ENCODE data around the gene RUNX1.

Gene RUNX1

DNA sequence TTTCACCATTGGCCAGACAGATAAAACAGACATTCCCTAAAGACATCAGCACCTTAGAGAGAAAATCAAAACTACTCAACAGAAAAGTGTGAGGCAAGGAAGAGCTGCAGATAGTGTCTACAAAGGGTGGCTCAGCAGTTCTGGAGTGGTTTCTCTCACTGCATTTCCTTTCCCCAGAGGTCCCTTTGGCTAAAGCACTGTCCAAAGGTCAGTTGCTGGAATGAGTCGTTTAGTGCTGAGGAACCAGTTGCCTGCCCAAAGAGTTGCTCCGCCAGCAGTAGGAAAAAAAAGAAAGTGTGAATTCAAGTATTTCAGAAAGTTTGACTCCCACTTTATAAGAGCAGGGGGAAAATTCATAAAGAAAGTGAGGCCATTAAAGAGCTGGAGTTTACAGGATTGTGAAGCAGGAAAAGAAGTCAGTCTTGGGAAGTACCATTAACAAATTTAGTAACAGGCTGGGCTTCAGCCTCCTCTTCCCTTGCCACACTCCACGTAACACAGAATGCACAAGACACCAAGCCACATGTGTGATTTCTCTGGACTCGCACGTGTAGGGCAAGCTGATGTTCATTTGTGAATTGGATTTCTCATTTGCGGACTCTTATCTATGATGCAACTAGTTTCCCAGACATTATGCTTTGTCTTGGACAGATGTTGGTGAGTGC, 122.2 kb downstream of the RUNX1 start:
- no peak for TF ChIP-seq GATA3 (IDR thresholded peaks at IDR 0.05; ENCODE audit: low read depth, low read length)
- TF ChIP-seq GATA2 (IDR thresholded peaks at IDR 0.05; ENCODE audit: low read depth, low read length), result no peak

DNA sequence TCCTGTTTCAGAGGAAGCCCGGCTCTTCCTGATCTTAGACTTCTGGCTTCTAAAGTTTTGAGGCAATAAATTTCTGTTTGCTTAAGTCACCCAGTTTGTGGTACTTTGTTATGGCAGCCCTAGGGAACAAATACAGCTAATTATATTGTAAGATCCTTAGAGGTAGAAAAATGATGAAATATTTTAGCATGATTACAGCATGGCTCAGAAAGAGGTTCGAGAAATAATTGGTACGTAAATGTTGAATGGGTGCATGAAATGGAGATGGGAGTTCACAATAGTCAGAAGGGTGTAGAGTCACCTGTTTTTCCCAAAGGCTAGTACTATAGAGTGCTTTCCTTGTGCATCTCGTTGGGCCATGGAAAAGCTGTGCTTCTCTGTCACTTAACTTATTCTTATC, 123.5 kb downstream of the RUNX1 start:
- no peak for TF ChIP-seq GATA2 (IDR thresholded peaks at IDR 0.05; ENCODE audit: low read depth, low read length)

DNA sequence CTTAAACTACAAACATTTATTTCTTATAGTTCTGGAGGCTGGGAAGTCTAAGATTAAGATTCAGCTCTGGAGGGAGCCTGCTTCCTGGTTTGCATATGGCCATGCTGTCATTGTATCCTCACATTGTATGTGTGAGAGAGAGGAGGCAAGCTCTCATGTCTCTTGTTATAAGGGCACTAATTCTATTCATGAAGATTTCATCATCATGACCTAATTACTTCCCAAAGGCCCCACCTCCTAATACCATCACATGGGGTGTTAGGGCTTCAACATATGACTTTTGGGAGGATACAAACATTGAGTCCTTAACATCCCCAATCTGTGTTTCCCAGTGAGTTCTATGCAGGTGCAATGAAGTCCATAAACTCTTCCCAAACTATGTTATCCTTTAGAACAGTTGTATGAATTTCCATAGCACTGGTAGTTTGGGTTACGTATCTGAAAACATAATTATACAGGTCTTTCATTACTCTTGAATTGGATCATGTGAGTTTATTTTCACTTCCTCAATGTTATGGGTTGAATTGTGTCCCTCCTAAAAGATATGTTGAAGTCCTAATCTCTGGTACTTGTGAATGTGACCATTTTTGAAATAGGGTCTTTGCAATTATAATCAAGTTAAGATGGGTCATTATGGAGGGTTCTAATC, 124.2 kb downstream of the RUNX1 start:
- no peak for TF ChIP-seq GATA3 (IDR thresholded peaks at IDR 0.05; ENCODE audit: low read depth, low read length)

DNA sequence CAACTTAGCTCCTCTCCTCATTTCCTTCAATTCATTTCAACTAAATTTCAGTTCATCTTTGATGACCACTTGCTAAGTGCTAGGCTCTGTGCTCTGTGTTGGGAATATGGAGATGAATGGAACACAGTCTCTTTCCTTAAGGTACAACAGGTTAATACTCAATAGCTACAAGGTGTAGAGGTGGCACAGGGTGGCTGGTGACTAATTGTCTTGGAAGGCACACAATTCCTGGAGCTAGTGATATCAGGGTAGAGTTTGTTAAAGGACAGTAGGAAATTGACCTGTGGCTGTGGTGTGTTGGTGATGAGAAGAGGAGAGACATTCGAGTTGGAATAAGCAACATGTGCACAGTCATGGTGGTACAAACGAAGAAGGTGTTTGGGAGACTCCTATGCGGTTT, 124.9 kb downstream of the RUNX1 start:
- no peak for TF ChIP-seq GATA3 (IDR thresholded peaks at IDR 0.05; ENCODE audit: low read depth, low read length)
- TF ChIP-seq GATA2 (IDR thresholded peaks at IDR 0.05; ENCODE audit: low read depth, low read length), result no peak

GRCh38 chr21:34923626-34924025, 125.5 kb downstream of the RUNX1 start:
- TF ChIP-seq GATA3 (IDR thresholded peaks at IDR 0.05; ENCODE audit: low read depth, low read length) (no peak), GATA2 (IDR thresholded peaks at IDR 0.05; ENCODE audit: low read depth, low read length) (no peak)

DNA sequence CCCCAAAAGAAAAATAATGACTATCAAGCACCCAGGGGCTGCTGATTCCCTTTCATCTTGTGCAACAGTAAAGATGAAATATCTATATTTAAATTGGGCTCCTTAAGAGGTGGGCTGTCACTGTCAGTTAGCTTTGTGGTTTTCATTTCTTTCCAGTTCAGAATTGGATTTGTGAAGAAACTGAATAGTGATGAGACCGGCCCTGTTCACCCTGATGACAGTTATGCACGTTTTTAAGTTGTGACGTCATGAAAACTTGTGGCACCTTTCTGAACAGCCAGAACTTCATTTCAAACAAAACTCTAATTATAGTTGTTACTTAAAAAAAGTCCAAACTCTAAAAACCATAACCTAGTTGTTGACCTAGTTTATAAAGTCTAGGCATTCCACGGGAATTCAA, 125.9 kb downstream of the RUNX1 start:
- no peak for TF ChIP-seq GATA3 (IDR thresholded peaks at IDR 0.05; ENCODE audit: low read depth, low read length)
- no peak for TF ChIP-seq GATA2 (IDR thresholded peaks at IDR 0.05; ENCODE audit: low read depth, low read length)

DNA sequence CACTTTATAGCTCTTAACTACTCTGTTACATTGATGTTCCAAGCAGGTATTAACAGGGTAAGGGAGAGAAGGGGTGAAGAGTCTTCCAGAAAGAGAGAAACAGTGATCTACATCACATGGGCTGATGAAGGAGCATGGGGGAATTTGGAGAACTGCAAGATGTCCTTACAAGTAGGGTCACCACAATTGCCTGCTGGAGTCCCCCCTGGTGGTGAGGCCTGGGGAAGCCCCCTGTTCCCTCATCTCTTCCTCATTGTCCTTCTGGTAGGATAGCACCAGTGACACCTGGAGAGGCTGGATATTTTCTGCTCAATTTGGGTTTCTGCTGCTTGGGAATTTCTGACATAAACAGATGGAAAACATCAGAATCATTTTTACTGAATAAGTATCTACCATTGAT, 126.6 kb downstream of the RUNX1 start:
- no peak for TF ChIP-seq GATA2 (IDR thresholded peaks at IDR 0.05; ENCODE audit: low read depth, low read length)
- TF ChIP-seq GATA3 (IDR thresholded peaks at IDR 0.05; ENCODE audit: low read depth, low read length), result no peak

- TF ChIP-seq GATA2 (IDR thresholded peaks at IDR 0.05; ENCODE audit: low read depth, low read length) (no peak), GATA3 (IDR thresholded peaks at IDR 0.05; ENCODE audit: low read depth, low read length) (no peak)
Observed at GRCh38 chr21:34921151-34921550, 128.0 kb downstream of the RUNX1 start.

GRCh38 chr21:34919406-34919805, 129.7 kb downstream of the RUNX1 start:
- no peak for TF ChIP-seq GATA2 (IDR thresholded peaks at IDR 0.05; ENCODE audit: low read depth, low read length)
- TF ChIP-seq GATA3 (IDR thresholded peaks at IDR 0.05; ENCODE audit: low read depth, low read length), result no peak

DNA sequence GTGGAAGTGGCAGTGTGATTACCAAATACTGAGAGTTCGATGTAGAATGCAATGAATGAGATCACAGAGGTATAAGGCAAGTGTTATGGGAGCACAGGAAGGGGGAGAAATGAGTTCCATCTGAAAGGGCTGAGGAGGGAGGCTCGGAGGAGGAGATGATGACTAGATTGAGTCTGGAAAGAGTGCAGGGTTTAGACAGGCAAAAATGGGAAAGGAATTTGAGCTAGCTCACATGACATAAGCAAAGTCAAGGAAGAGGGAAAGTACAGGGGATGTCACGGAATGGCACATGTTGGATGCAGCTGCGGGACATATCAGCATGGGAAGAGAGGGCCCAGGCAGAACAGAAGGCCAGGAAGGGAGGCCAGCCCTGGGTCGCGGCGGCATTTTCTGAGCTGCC, 132.7 kb downstream of the RUNX1 start:
- no peak for TF ChIP-seq GATA3 (IDR thresholded peaks at IDR 0.05; ENCODE audit: low read depth, low read length)
- TF ChIP-seq GATA2 (IDR thresholded peaks at IDR 0.05; ENCODE audit: low read depth, low read length), result no peak

GRCh38 chr21:34915364-34915841, 133.7 kb downstream of the RUNX1 start:
- no peak for TF ChIP-seq GATA2 (IDR thresholded peaks at IDR 0.05; ENCODE audit: low read depth, low read length)
- no peak for TF ChIP-seq GATA3 (IDR thresholded peaks at IDR 0.05; ENCODE audit: low read depth, low read length)

GRCh38 chr21:34914239-34914638, 134.9 kb downstream of the RUNX1 start:
- TF ChIP-seq GATA2 (IDR thresholded peaks at IDR 0.05; ENCODE audit: low read depth, low read length) (no peak), GATA3 (IDR thresholded peaks at IDR 0.05; ENCODE audit: low read depth, low read length) (no peak)

DNA sequence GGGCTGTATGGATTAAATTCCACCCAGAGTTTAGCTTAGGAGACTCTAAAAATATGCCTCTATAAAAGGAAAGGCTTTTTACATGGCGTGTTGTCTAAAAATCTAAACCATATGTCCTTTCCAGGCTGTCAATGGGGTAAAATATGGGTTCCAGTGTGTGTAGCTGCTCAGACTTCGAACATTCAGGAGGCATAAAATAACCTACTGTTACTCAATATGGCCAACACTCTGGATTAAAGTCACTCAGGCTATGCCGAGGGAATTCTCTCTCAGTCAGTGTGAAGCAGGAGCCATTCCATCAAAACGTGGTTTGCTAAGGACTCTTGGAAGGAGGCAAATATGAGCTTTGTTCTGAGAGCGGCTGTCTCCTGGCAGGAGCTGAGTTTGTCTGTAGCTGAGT, 135.3 kb downstream of the RUNX1 start:
- TF ChIP-seq GATA3 (IDR thresholded peaks at IDR 0.05; ENCODE audit: low read depth, low read length), result no peak
- no peak for TF ChIP-seq GATA2 (IDR thresholded peaks at IDR 0.05; ENCODE audit: low read depth, low read length)

GRCh38 chr21:34912022-34912945, 136.8 kb downstream of the RUNX1 start:
- no peak for TF ChIP-seq GATA2 (IDR thresholded peaks at IDR 0.05; ENCODE audit: low read depth, low read length)
- TF ChIP-seq GATA3 (IDR thresholded peaks at IDR 0.05; ENCODE audit: low read depth, low read length), result no peak
